Transverse colon (tissue), 4 donors: ENCODE data around the gene TBL1XR1. TPM values are rescaled to one million over a fixed set of nuclear protein-coding genes. Genes with fewer than 3 reads are reported as not detected.

Experiments used
- DNase-seq: peaks from one replicate; pipeline ENCODE4 v3.0.0-alpha.2; 2019
- H3K27ac ChIP-seq, 4 donors: fragments of 200-600 bp; sonication (generic); 2 replicates each; pipeline ENCODE4 v1.5.1; 2016 to 2018; ENCODE audit warnings: inconsistent platforms in 4 of 4
- H3K27me3 ChIP-seq: fragments of 200-600 bp; sonication (generic); 2 replicates; pipeline ENCODE4 v1.5.1; 2017; ENCODE audit warnings: inconsistent platforms
- H3K36me3 ChIP-seq, 4 donors: fragments of 200-600 bp; sonication (generic); 2 replicates each; pipeline ENCODE4 v1.5.1; 2017 to 2019; ENCODE audit warnings: inconsistent platforms in 4 of 4
- H3K4me1 ChIP-seq, 4 donors: fragments of 200-600 bp; sonication (generic); 2 replicates each; pipeline ENCODE4 v1.5.1; 2017 to 2020; ENCODE audit warnings: inconsistent platforms in 4 of 4
- H3K4me3 ChIP-seq, 4 donors: fragments of 200-600 bp; sonication (generic); 1 replicate in 1 of 4; 2 replicates in 3 of 4; pipeline versions ENCODE4 v1.5.1 to v1.6.1; 2017 to 2019; ENCODE audit warnings: inconsistent platforms in 4 of 4
- H3K9me3 ChIP-seq, 2 donors: fragments of 200-600 bp; sonication (generic); 2 replicates each; pipeline ENCODE4 v1.5.1; 2017 to 2019; ENCODE audit warnings: inconsistent platforms in 2 of 2
- CTCF ChIP-seq, 5 experiments: fragments of 200-600 bp in 3 of 5; fragments of 450-650 bp in 2 of 5; sonication (generic) in 3 of 5; IDR thresholded peaks; 1 replicate in 2 of 5; 2 replicates in 3 of 5; pipeline ENCODE4 v1.5.1; 2016 to 2017; ENCODE audit warnings: antibody characterized with exemption in 5 of 5, inconsistent platforms in 3 of 5, mild to moderate bottlenecking in 2 of 5, moderate library complexity in 1 of 5
- EP300 ChIP-seq: sonication (generic); formaldehyde crosslinking; IDR thresholded peaks from one replicate; pipeline ENCODE4 v1.6.1; 2017; ENCODE audit warnings: antibody characterized with exemption, low read depth
- POLR2A ChIP-seq: fragments of 450-650 bp; IDR thresholded peaks from one replicate; pipeline ENCODE4 v1.6.1; 2016; ENCODE audit warnings: antibody characterized with exemption, mild to moderate bottlenecking, moderate library complexity
- POLR2AphosphoS5 ChIP-seq, 3 donors: sonication (generic); formaldehyde crosslinking; IDR thresholded peaks; one replicate each; pipeline ENCODE4 v1.6.1; 2016; ENCODE audit warnings: antibody characterized with exemption in 3 of 3
- WGBS, 2 donors: methylation state at CpG; one replicate each; pipeline ENCODE4 v1.1.5; 2018; ENCODE audit warnings: low coverage in 1 of 2; 5-methylcytosine and 5-hydroxymethylcytosine counted together
- in situ Hi-C, 4 donors: fragments of 200-750 bp; cut with MboI; loops; one replicate each; pipeline versions ENCODE4 v1.15.0 to v1.15.1; 2017; ENCODE audit warnings: low sequenced_read_pairs in 3 of 4, low pct_ligation_motif_present in 1 of 4, low pct_unique_long_range_greater_than_20kb in 1 of 4
- intact Hi-C: fragments of 100-400 bp; cut with DNase I; formaldehyde crosslinking; loops from one replicate; pipeline ENCODE4 v1.15.1; 2023; ENCODE audit warnings: low total_unique reads
- total RNA-seq, 4 donors: library from RNA; depleted of rRNA; stranded (reverse); fragments of >200 nt; gene quantifications; one replicate each; pipeline ENCODE4 v1.1.0, GENCODE V29; 2016

TBL1XR1 gene
- total RNA-seq, 4 donors from 2014 or later, result 39.4 to 131 (median 68.1) TPM

- Histone ChIP-seq H3K4me1 (peaks cover 0 to 16% (median 3%) of the 10 kb centered on the region in 4 donors), H3K36me3 (no peaks in the 10 kb centered on the region), H3K27me3 (no peaks in the 10 kb centered on the region), H3K9me3 (no peaks in the 10 kb centered on the region), H3K27ac (peak overlapping the region in 1 of 4 donors; percentile 17), H3K4me3 (no peak overlapping the region)
- in situ Hi-C loops (no loop called here), intact Hi-C loops (no loop called here)
- TF ChIP-seq CTCF (IDR thresholded peaks at IDR 0.05), result no peak
- no peak for TF ChIP-seq POLR2AphosphoS5 (IDR thresholded peaks at IDR 0.05)
- TF ChIP-seq EP300, result no peak
- TF ChIP-seq POLR2A, result no peak
- DNase-seq, result peak; percentile 56
- WGBS, 2 donors, result 53 to 58% methylated on average over 4 of the region's 4 CpGs
Observed at GRCh38 chr3:177237206-177237605, 39.9 kb upstream of the TBL1XR1 start.

- H3K27me3 ChIP-seq, result no peaks in the 10 kb centered on the region
- no peak overlapping the region for H3K4me3 ChIP-seq
- intact Hi-C loops, result no loop called here
- 94% methylated on average over 2 of the region's 2 CpGs; no CpG with 5 or more reads in 1 of the 2 donors for WGBS, 2 donors
- DNase-seq, result no peak
- peaks cover 0 to 16% (median 3%) of the 10 kb centered on the region in 4 donors for H3K4me1 ChIP-seq
- in situ Hi-C loops, result no loop called here
- H3K27ac ChIP-seq, result no peak overlapping the region
- H3K36me3 ChIP-seq, result no peaks in the 10 kb centered on the region
- TF ChIP-seq POLR2AphosphoS5 (IDR thresholded peaks at IDR 0.05) (no peak), POLR2A (no peak), CTCF (IDR thresholded peaks at IDR 0.05) (no peak), EP300 (no peak)
- no peaks in the 10 kb centered on the region for H3K9me3 ChIP-seq
Observed at GRCh38 chr3:177236704-177237103, 39.4 kb upstream of the TBL1XR1 start.

GRCh38 chr3:177234121-177234520 is 36.8 kb upstream of the TBL1XR1 start:
- no peak overlapping the region for H3K4me3 ChIP-seq
- 78 to 92% methylated on average over 2 of the region's 2 CpGs for WGBS, 2 donors
- in situ Hi-C loops, result no loop called here

GRCh38 chr3:177231242-177231641 is 34.0 kb upstream of the TBL1XR1 start:
- in situ Hi-C loops (no loop called here), intact Hi-C loops (loop anchor here (1.0 kb wide), 1 partner anchor 20 kb away; no protein-coding TSS in a partner anchor)
- no peak for DNase-seq
- Histone ChIP-seq H3K27me3 (no peaks in the 10 kb centered on the region), H3K27ac (no peak overlapping the region), H3K4me1 (no peaks in the 10 kb centered on the region), H3K4me3 (no peak overlapping the region), H3K36me3 (no peaks in the 10 kb centered on the region), H3K9me3 (no peaks in the 10 kb centered on the region)
- 75 to 89% methylated on average over 1 to 2 of the region's 2 CpGs for WGBS, 2 donors
- TF ChIP-seq POLR2AphosphoS5 (IDR thresholded peaks at IDR 0.05) (no peak), CTCF (IDR thresholded peaks at IDR 0.05) (no peak), POLR2A (no peak), EP300 (no peak)

More at GRCh38 chr3:177234121-177234520, 36.8 kb upstream of the TBL1XR1 start:
- no peak for DNase-seq
- Histone ChIP-seq H3K27ac (no peak overlapping the region), H3K36me3 (no peaks in the 10 kb centered on the region), H3K27me3 (no peaks in the 10 kb centered on the region), H3K4me1 (peaks cover 0 to 16% (median 3%) of the 10 kb centered on the region in 4 donors), H3K9me3 (no peaks in the 10 kb centered on the region)
- TF ChIP-seq POLR2A (no peak), POLR2AphosphoS5 (IDR thresholded peaks at IDR 0.05) (no peak)
- intact Hi-C loops, result no loop called here

- TF ChIP-seq EP300 (no peak), POLR2A (no peak), POLR2AphosphoS5 (IDR thresholded peaks at IDR 0.05) (no peak), CTCF (IDR thresholded peaks at IDR 0.05) (no peak)
- H3K4me3 ChIP-seq, result no peak overlapping the region
- in situ Hi-C loops (no loop called here), intact Hi-C loops (loop anchor here (1.0 kb wide), 1 partner anchor 21 kb away; no protein-coding TSS in a partner anchor)
- H3K27ac ChIP-seq, result no peak overlapping the region
- H3K36me3 ChIP-seq, result no peaks in the 10 kb centered on the region
- no peak for DNase-seq
- no peaks in the 10 kb centered on the region for H3K27me3 ChIP-seq
- H3K4me1 ChIP-seq, result no peaks in the 10 kb centered on the region
- H3K9me3 ChIP-seq, result no peaks in the 10 kb centered on the region
- 94 to 98% methylated on average over 5 to 6 of the region's 6 CpGs for WGBS, 2 donors
Observed at GRCh38 chr3:177230641-177231040, 33.4 kb upstream of the TBL1XR1 start.
